ENCODE data around the gene AQR.

DNA sequence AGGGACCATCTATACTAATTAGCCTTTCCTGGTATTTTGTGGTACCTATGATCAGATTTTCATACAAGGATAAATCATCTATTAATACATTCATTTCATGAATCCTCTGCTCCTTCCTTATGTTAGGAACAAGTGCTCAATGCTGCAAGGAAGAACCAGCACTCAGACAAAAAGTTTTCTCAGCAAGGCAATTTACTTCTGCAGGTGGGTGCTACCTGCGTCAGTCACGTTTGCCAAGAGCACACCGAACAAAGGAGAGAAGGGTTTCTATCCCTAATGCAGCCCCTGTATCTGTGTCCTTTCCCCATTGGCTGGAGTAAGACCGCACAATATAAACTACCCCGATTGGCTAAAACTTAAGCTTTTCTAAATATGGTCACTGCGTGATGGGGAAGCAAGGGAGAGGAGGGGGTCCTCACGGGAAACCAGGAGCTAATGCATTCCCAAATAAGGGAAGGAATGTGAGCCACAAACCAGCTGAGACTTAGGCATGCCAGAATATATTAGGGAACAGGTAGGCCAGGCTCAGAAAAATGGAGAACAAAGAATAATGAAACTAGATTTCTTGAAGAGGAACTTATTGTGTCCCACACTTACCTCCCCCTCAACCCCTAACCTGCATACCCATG, 76.5 kb downstream of the AQR start:
- TF ChIP-seq CTCF (IDR thresholded peaks at IDR 0.05) (no peak), POLR2A (IDR thresholded peaks at IDR 0.05) (no peak)
